ENCODE measurements around the gene CYTH4. TPM values are rescaled to one million over a fixed set of nuclear protein-coding genes. Genes with fewer than 3 reads are reported as not detected.
A peak's percentile ranks its signal among the peaks of the same experiment; 100 is the strongest.

The CYTH4 gene
- total and polyA plus RNA-seq, 2 of the 13 experiments (the other 11 are each of a cell fraction or from before 2014, with no cell fraction given), result not detected

- in situ Hi-C loops (cut with HindIII; ENCODE audit: extremely low pct_ligation_motif_present, low pct_unique_long_range_greater_than_20kb), result no loop called here
- ChIA-PET POLR2A (no interaction called here), CTCF (ENCODE audit: low intra/inter-chr PET ratio, low total read pairs) (interaction anchor here (1.6 kb wide), 1 partner anchor 191 kb away, joined by 16 read pairs; no protein-coding TSS in a partner anchor)
- Histone ChIP-seq H4K20me1 (ENCODE audit: insufficient read depth, low read length) (no peaks in the 10 kb centered on the region), H2AFZ (ENCODE audit: low read length) (no peak overlapping the region), H3K9ac (ENCODE audit: insufficient read depth, low read depth, low read length) (no peak overlapping the region), H3K27me3 (ENCODE audit: control insufficient read depth in 1 of 2, insufficient read depth in 2 of 2, low read length in 2 of 2) (peaks cover 1 to 42% of the 10 kb centered on the region in 2 experiments; a peak in 4 of 5 replicates), H3K27ac (ENCODE audit: extremely low read length, insufficient read depth, low read length) (no peak overlapping the region), H3K4me2 (ENCODE audit: low read depth, low read length) (peak overlapping the region; percentile 66), H3K36me3 (replicated peaks in 1 of 2; ENCODE audit: control insufficient read depth in 1 of 2, insufficient read depth in 2 of 2, low read length in 2 of 2) (no peaks in the 10 kb centered on the region), H3K9me3 (ENCODE audit: low read length) (peaks cover 9% of the 10 kb centered on the region), H3K4me3 (replicated peaks in 1 of 3; ENCODE audit: insufficient read depth in 1 of 3, low read depth in 2 of 3, low read length in 3 of 3) (no peak overlapping the region), H3K4me1 (ENCODE audit: insufficient read depth, low read length) (0 out of 2 replicates have a peak, but pooled peaks cover 6% of the 10 kb centered on the region), H3K79me2 (ENCODE audit: insufficient read depth, low read length) (no peaks in the 10 kb centered on the region)
- no TSS peak for BruUV-seq (replicated peaks)
- ATAC-seq (peak; percentile 30), DNase-seq (ENCODE audit: low spot score) (no peak), FAIRE-seq (no peak)
- intact Hi-C loops (cut with micrococcal nuclease; ENCODE audit: unreplicated experiment), result loop anchor here (5.0 kb wide), 1 partner anchor 191 kb away; no protein-coding TSS in a partner anchor
- WGBS (ENCODE audit: low lambda C conversion rate), result 19% methylated on average over 17 of the region's 18 CpGs
- no peak for TF ChIP-seq GATAD2A (CRISPR knock-in tag; IDR thresholded peaks at IDR 0.05)
- no peak for TF ChIP-seq EP300 (IDR thresholded peaks at IDR 0.05; ENCODE audit: low read depth in 2 of 2, low read length in 2 of 2)
- TF ChIP-seq EP300 (CRISPR knock-in tag; IDR thresholded peaks at IDR 0.05; ENCODE audit: borderline replicate concordance), result no peak
- no peak for TF ChIP-seq TFAP4 (IDR thresholded peaks at IDR 0.05; ENCODE audit: borderline replicate concordance, low read depth)
- no peak for TF ChIP-seq NFATC3 (CRISPR knock-in tag; IDR thresholded peaks at IDR 0.05)
- TF ChIP-seq ISX (CRISPR knock-in tag; conservative IDR thresholded peaks at IDR 0.05), result no peak
- TF ChIP-seq SPEN (CRISPR knock-in tag; IDR thresholded peaks at IDR 0.05; ENCODE audit: low read depth), result no peak
- TF ChIP-seq THRA (CRISPR knock-in tag; IDR thresholded peaks at IDR 0.05; ENCODE audit: borderline replicate concordance), result no peak
- no peak for TF ChIP-seq YEATS4 (CRISPR knock-in tag; IDR thresholded peaks at IDR 0.05; ENCODE audit: borderline replicate concordance)
- TF ChIP-seq HMGXB3 (CRISPR knock-in tag; IDR thresholded peaks at IDR 0.05; ENCODE audit: borderline replicate concordance), result no peak
- TF ChIP-seq RFXAP (CRISPR knock-in tag; IDR thresholded peaks at IDR 0.05; ENCODE audit: borderline replicate concordance), result no peak
- no peak for TF ChIP-seq RERE (CRISPR knock-in tag; IDR thresholded peaks at IDR 0.05; ENCODE audit: low read depth)
Measured at GRCh38 chr22:37266581-37267134, 15.7 kb upstream of the CYTH4 start.
